Neuronal stem cell (in vitro differentiated cells): Measurements from ENCODE around the gene SEMA3G.
A peak's percentile ranks its signal among the peaks of the same experiment; 100 is the strongest.

Experiments used
- DNase-seq: peaks from one replicate; pipeline ENCODE4 v3.0.0-alpha.2; 2013; ENCODE audit warnings: low spot score
- H2AFZ ChIP-seq: one replicate; pipeline ENCODE4 v1.6.1; 2013; ENCODE audit warnings: mild to moderate bottlenecking, low read length, inconsistent platforms
- H2AK5ac ChIP-seq: 2 replicates; pipeline ENCODE4 v1.6.1; 2013; ENCODE audit warnings: low read depth, mild to moderate bottlenecking, inconsistent platforms, low read length, moderate library complexity, mixed read lengths
- H2BK120ac ChIP-seq: 2 replicates; pipeline ENCODE4 v1.6.1; 2013; ENCODE audit warnings: low read depth, mild to moderate bottlenecking, inconsistent platforms, low read length, moderate library complexity, mixed read lengths
- H2BK12ac ChIP-seq: one replicate; pipeline ENCODE4 v1.6.1; 2013; ENCODE audit warnings: low read length, inconsistent platforms
- H2BK15ac ChIP-seq: 2 replicates; pipeline ENCODE4 v1.6.1; 2013; ENCODE audit warnings: mild to moderate bottlenecking, low read length, inconsistent platforms, mixed read lengths
- H2BK5ac ChIP-seq: one replicate; pipeline ENCODE4 v1.6.1; 2013; ENCODE audit warnings: inconsistent platforms, mild to moderate bottlenecking, low read length, moderate library complexity
- H3K14ac ChIP-seq: one replicate; pipeline ENCODE4 v1.6.1; 2013; ENCODE audit warnings: low read length, inconsistent platforms
- H3K18ac ChIP-seq: 2 replicates; pipeline ENCODE4 v1.6.1; 2013; ENCODE audit warnings: low read length, inconsistent platforms
- H3K23ac ChIP-seq: 2 replicates; pipeline ENCODE4 v1.6.1; 2013; ENCODE audit warnings: low read depth, mild to moderate bottlenecking, mixed read lengths, low read length, inconsistent platforms; ENCODE audit not compliant: poor library complexity
- H3K27ac ChIP-seq: replicated peaks from 3 replicates; pipeline ENCODE4 v1.5.1; 2013; ENCODE audit warnings: low read length, inconsistent platforms
- H3K27me3 ChIP-seq, 3 experiments: 2 replicates each; pipeline ENCODE4 v1.6.1; 2013; ENCODE audit warnings: low read length in 3 of 3, mild to moderate bottlenecking in 2 of 3, inconsistent platforms in 1 of 3, low read depth in 1 of 3, mixed read lengths in 1 of 3, moderate library complexity in 1 of 3; ENCODE audit not compliant: control insufficient read depth in 3 of 3, insufficient read depth in 3 of 3
- H3K36me3 ChIP-seq, 2 donors: replicated peaks in 1 of 2; 2 replicates each; pipeline ENCODE4 v1.6.1; 2013; ENCODE audit warnings: low read length in 2 of 2; ENCODE audit not compliant: control insufficient read depth in 2 of 2, insufficient read depth in 2 of 2
- H3K4ac ChIP-seq: 2 replicates; pipeline ENCODE4 v1.6.1; 2013; ENCODE audit warnings: inconsistent platforms, mild to moderate bottlenecking, low read length, moderate library complexity
- H3K4me1 ChIP-seq, 2 donors: 1 replicate in 1 of 2; 2 replicates in 1 of 2; pipeline ENCODE4 v1.6.1; 2013; ENCODE audit warnings: low read length in 2 of 2, low read depth in 1 of 2; ENCODE audit not compliant: control insufficient read depth in 2 of 2, insufficient read depth in 1 of 2
- H3K4me2 ChIP-seq: one replicate; pipeline ENCODE4 v1.6.1; 2013; ENCODE audit warnings: mild to moderate bottlenecking, low read length, inconsistent platforms; ENCODE audit not compliant: insufficient read depth, poor library complexity, severe bottlenecking
- H3K4me3 ChIP-seq, 2 donors: 2 replicates each; pipeline ENCODE4 v1.5.1; 2013; ENCODE audit warnings: low read length in 2 of 2, mild to moderate bottlenecking in 2 of 2, inconsistent platforms in 1 of 2, moderate library complexity in 1 of 2
- H3K79me1 ChIP-seq: one replicate; pipeline ENCODE4 v1.6.1; 2013; ENCODE audit warnings: low read depth, mild to moderate bottlenecking, inconsistent platforms, low read length, moderate library complexity
- H3K9ac ChIP-seq: one replicate; pipeline ENCODE4 v1.6.1; 2013; ENCODE audit warnings: mild to moderate bottlenecking, low read depth, low read length, inconsistent platforms; ENCODE audit not compliant: poor library complexity
- H3K9me3 ChIP-seq, 2 donors: replicated peaks in 1 of 2; 2 replicates each; pipeline versions ENCODE3 to v1.6.1; 2013; ENCODE audit warnings: low read length in 2 of 2, mild to moderate bottlenecking in 2 of 2, inconsistent platforms in 1 of 2, low read depth in 1 of 2, mixed read lengths in 1 of 2, moderate library complexity in 1 of 2; ENCODE audit not compliant: control insufficient read depth in 2 of 2, insufficient read depth in 1 of 2
- H4K8ac ChIP-seq: one replicate; pipeline ENCODE4 v1.6.1; 2013; ENCODE audit warnings: low read depth, mild to moderate bottlenecking, inconsistent platforms, low read length, moderate library complexity
- H4K91ac ChIP-seq: one replicate; pipeline ENCODE4 v1.6.1; 2013; ENCODE audit warnings: low read length, low read depth, mild to moderate bottlenecking, inconsistent platforms; ENCODE audit not compliant: poor library complexity
- WGBS, 2 donors: extraction: QIAGEN DNeasy Blood & Tissue Kit; methylation state at CpG; one replicate each; pipeline ENCODE4 v1.1.7; 2013; ENCODE audit warnings: missing lambda C conversion rate in 2 of 2, mixed read lengths in 1 of 2; ENCODE audit not compliant: insufficient read length in 2 of 2, insufficient replicate concordance in 1 of 2; ENCODE audit errors: extremely low coverage in 2 of 2; 5-methylcytosine and 5-hydroxymethylcytosine counted together

The SEMA3G gene

DNA sequence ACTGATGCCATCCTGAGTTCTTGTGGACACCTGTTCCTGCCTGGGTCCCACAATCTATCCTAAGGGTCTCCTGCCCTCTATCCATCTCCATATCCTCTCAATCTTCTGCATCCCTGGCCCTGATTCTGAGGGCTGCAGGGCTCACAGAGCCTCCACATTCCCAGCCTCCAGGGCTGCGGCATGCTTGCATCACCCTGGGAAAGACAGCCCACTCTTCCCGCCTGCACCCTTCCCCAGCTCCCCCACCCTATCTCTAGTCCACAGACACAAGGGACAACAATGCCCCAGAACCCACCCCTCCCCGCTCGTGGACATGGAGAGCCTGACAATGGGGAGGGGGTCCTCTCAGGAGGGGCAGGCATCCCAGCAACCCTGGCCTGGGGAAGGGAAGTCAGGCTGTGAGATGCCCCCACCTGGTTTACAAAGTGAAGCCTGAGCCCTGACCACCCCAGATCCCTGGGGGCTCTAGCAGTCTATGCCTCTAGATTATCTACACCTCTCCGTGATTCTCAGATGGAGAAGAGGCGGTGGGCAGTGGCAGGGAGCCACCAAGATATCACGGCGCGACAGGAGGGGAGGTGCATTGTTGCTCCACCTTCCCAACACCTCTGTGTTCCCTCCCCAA, 10.3 kb downstream of the SEMA3G start:
- H4K91ac ChIP-seq, result no peak overlapping the region
- no peak overlapping the region for H2BK12ac ChIP-seq
- H3K18ac ChIP-seq, result peak overlapping the region; percentile 29
- H3K79me1 ChIP-seq, result no peaks in the 10 kb centered on the region
- peak overlapping the region; percentile 84 for H2AFZ ChIP-seq
- no peak overlapping the region for H2BK120ac ChIP-seq
- H3K36me3 ChIP-seq, result no peaks in the 10 kb centered on the region
- H3K4ac ChIP-seq, result no peak overlapping the region
- peaks cover 0 to 13% (median 0%) of the 10 kb centered on the region in 3 experiments for H3K27me3 ChIP-seq
- H2AK5ac ChIP-seq, result peak overlapping the region; percentile 67
- H3K27ac ChIP-seq, result no peak overlapping the region
- DNase-seq, result no peak
- no peak overlapping the region for H4K8ac ChIP-seq
- H3K14ac ChIP-seq, result no peak overlapping the region
- peak overlapping the region; percentile 13 for H3K23ac ChIP-seq
- no peak overlapping the region for H3K4me2 ChIP-seq
- H2BK5ac ChIP-seq, result no peak overlapping the region
- no peak overlapping the region for H3K9ac ChIP-seq
- WGBS, 2 donors, result no CpG with 5 or more reads among the region's 9 CpGs
- peak overlapping the region; percentile 55 for H2BK15ac ChIP-seq
- peaks cover 14 to 16% of the 10 kb centered on the region in 2 donors for H3K4me1 ChIP-seq
- no peaks in the 10 kb centered on the region for H3K9me3 ChIP-seq
- no peak overlapping the region for H3K4me3 ChIP-seq

DNA sequence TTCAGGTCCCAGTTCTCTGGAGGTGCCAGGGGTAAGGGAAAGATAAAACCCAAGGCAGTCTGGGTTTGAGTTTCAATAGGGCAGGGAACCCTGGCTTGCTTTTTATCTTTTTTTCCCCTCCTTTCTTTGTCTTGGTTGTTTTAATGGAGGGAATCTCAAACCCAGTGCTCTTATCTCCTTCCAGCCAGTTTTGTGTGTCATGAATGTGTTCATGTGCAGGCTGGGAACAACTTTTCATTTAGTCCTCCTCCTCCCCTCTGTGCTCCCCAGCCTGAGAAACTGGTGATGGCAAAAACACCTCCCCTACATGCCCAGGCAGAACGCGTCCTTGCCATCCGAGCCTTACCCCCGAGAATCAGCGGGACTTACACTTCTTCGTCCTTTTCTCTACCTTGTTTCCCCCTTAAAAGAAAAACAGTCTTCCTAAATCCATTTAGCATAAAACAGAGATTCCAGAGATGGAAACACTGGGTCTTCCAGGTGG, 10.9 kb downstream of the SEMA3G start:
- Histone ChIP-seq H2BK120ac (no peak overlapping the region), H4K91ac (no peak overlapping the region), H3K79me1 (no peaks in the 10 kb centered on the region), H3K4me3 (no peak overlapping the region), H3K4me1 (peaks cover 14 to 16% of the 10 kb centered on the region in 2 donors), H2BK15ac (peak overlapping the region; percentile 55), H2BK5ac (no peak overlapping the region), H3K4ac (no peak overlapping the region), H3K9ac (no peak overlapping the region), H3K14ac (no peak overlapping the region), H3K27ac (no peak overlapping the region), H3K27me3 (peaks cover 0 to 10% (median 0%) of the 10 kb centered on the region in 3 experiments), H2AK5ac (peak overlapping the region; percentile 67), H3K23ac (no peak overlapping the region), H3K4me2 (no peak overlapping the region), H2BK12ac (no peak overlapping the region), H2AFZ (peak overlapping the region; percentile 84), H4K8ac (no peak overlapping the region), H3K9me3 (no peaks in the 10 kb centered on the region), H3K36me3 (no peaks in the 10 kb centered on the region), H3K18ac (no peak overlapping the region)
- no CpG with 5 or more reads among the region's 6 CpGs for WGBS, 2 donors
- no peak for DNase-seq

DNA sequence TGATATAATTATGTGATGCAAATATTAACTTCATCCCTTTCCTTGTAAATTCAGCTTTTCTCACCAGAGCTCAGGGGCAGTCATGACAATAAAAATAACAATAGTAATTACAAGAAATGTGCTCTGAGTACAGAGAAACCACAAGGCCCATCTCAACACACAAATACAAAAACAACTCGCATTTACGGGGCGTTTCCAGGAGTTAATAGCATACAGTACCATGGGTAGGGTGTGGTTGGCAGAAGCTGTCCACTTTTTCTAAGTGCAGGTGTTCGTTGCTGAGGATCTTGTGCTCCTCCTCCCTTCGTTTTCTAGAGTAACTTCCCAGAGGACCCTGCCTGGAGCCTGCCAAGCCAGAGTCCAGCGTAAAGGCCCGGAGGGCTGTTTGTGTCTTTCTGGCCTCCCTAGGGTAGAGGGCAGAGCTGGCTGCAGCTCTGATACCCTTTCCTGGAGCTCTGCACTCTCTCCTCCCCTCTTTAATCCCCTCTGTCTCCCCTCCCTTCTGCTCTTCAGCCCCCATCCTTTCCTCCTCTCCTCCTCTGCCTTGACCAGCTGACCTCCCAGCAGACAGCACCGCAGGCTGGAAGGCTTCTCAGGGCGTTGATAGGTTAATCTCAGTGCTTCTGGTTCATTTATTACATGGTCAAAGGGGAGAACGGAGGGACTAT, 11.4 kb downstream of the SEMA3G start:
- Histone ChIP-seq H3K36me3 (no peaks in the 10 kb centered on the region), H2BK12ac (no peak overlapping the region), H3K14ac (no peak overlapping the region), H3K27ac (no peak overlapping the region), H3K4me3 (no peak overlapping the region), H3K9ac (no peak overlapping the region), H2BK5ac (no peak overlapping the region), H3K18ac (no peak overlapping the region), H3K79me1 (no peaks in the 10 kb centered on the region), H2AFZ (peak overlapping the region; percentile 84), H3K27me3 (peaks cover 0 to 10% (median 0%) of the 10 kb centered on the region in 3 experiments), H3K23ac (no peak overlapping the region), H2BK15ac (no peak overlapping the region), H3K4ac (no peak overlapping the region), H2AK5ac (no peak overlapping the region), H4K91ac (no peak overlapping the region), H3K9me3 (no peaks in the 10 kb centered on the region), H4K8ac (no peak overlapping the region), H3K4me2 (no peak overlapping the region), H2BK120ac (no peak overlapping the region), H3K4me1 (peaks cover 14 to 16% of the 10 kb centered on the region in 2 donors)
- WGBS, 2 donors, result no CpG with 5 or more reads among the region's 10 CpGs
- DNase-seq, result no peak

DNA sequence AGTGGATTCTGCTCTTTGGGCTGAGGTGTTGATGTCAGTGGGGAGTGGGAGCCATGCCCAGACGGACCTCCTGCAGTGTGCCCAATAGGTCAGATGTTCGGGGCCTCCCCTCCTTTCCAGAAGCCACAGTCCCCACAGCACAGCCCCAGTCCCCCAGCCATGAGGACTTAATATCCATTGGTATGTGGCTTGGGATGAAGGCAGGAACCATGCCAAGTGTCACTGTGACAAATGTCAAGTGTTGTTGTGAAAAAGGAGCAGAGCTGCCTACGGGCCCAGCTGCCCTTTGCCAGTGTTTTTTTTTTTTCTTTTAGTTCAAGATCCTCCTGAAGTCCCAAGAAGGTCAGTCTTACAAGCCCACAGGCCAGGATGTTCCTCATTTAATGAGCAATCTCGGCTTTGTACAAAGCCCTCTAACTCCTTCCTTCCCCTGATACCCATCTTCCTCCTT, 12.2 kb downstream of the SEMA3G start:
- no peak for DNase-seq
- Histone ChIP-seq H3K27ac (no peak overlapping the region), H2BK120ac (no peak overlapping the region), H3K4me3 (no peak overlapping the region), H3K4ac (no peak overlapping the region), H2BK12ac (no peak overlapping the region), H2AK5ac (no peak overlapping the region), H3K9ac (no peak overlapping the region), H4K91ac (no peak overlapping the region), H3K18ac (no peak overlapping the region), H3K23ac (no peak overlapping the region), H4K8ac (no peak overlapping the region), H2BK15ac (no peak overlapping the region), H2AFZ (no peak overlapping the region), H3K4me2 (no peak overlapping the region), H3K36me3 (no peaks in the 10 kb centered on the region), H3K79me1 (no peaks in the 10 kb centered on the region), H3K14ac (no peak overlapping the region), H3K9me3 (no peaks in the 10 kb centered on the region), H3K4me1 (peaks cover 14 to 16% of the 10 kb centered on the region in 2 donors), H2BK5ac (no peak overlapping the region), H3K27me3 (peaks cover 0 to 10% (median 0%) of the 10 kb centered on the region in 3 experiments)
- no CpG with 5 or more reads among the region's 4 CpGs for WGBS, 2 donors
